Activated B cell treated with CpG ODN at 0.5 μM for 24 hours (primary cell): ENCODE data around the gene RHBDL3. TPM values are rescaled to one million over a fixed set of nuclear protein-coding genes. Genes with fewer than 3 reads are reported as not detected.

ENCODE experiments used
- ATAC-seq: fragments of 200-7000 bp; cut with Tn5 transposase; one replicate; pipeline ENCODE4 v1.10.0; 2021; ENCODE audit warnings: low read depth, mild to moderate bottlenecking, moderate library complexity
- CTCF ChIA-PET: fragments of 350-600 bp; sonication (Branson Sonifier 250); formaldehyde crosslinking; loops from one replicate; lab custom pipeline; 2021; ENCODE audit warnings: antibody characterized with exemption; lab: Charles Lee
- POLR2A ChIA-PET: fragments of 350-600 bp; sonication (Branson Sonifier 250); formaldehyde crosslinking; loops from one replicate; lab custom pipeline; 2021; ENCODE audit warnings: antibody characterized with exemption; lab: Charles Lee
- DNase-seq: peaks from one replicate; pipeline ENCODE4 v3.0.0; 2022
- H3K27ac Mint-ChIP-seq: one replicate; pipeline ENCODE4 v1.8.0; 2020; ENCODE audit warnings: mixed read lengths
- H3K27me3 Mint-ChIP-seq: one replicate; pipeline ENCODE4 v1.8.0; 2021; ENCODE audit warnings: mixed read lengths
- H3K36me3 Mint-ChIP-seq: one replicate; pipeline ENCODE4 v1.8.0; 2021; ENCODE audit warnings: low read depth, mixed read lengths
- H3K4me1 Mint-ChIP-seq: one replicate; pipeline ENCODE4 v1.8.0; 2021; ENCODE audit warnings: mixed read lengths
- H3K4me3 Mint-ChIP-seq: one replicate; pipeline ENCODE4 v1.8.0; 2020; ENCODE audit warnings: mild to moderate bottlenecking, mixed read lengths
- H3K9me3 Mint-ChIP-seq: one replicate; pipeline ENCODE4 v1.8.0; 2020; ENCODE audit warnings: mixed read lengths
- intact Hi-C: fragments of 100-400 bp; cut with micrococcal nuclease; formaldehyde crosslinking; loops from one replicate; pipeline ENCODE4 v1.15.1; 2024
- total RNA-seq: library from RNA; stranded (reverse); gene quantifications from 2 replicates; pipeline ENCODE4 v1.2.3, GENCODE V29; 2022
- TF ChIP-seq, protein P1 (sequence below): fragments of 200-600 bp; IDR thresholded peaks from one replicate; pipeline ENCODE4 v1.8.0; 2022; ENCODE audit warnings: antibody characterized with exemption, mild to moderate bottlenecking

Gene RHBDL3
- total RNA-seq, 1 donor from 2014 or later = 0.20 TPM

DNA sequence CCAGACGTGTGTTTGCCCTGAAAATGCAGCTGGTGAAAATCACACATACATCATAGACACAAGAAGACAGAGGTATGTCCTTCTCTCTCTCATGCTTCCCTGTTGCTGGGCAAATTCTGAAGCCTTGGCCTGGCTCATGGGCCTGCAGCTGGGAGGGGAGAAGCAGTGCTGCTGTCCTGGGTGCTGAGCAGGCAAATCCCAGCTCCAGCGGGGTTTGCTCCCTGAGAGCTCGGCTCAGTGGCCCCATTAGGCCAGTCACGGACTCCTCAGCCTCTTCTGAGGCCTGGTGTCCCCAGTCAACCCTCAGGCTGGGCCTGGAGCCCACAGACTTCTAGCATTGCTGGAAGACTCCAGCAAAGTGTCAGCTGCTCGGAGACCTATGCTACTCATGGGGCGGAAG lies 11.7 kb downstream of the RHBDL3 start:
- no peaks in the 10 kb centered on the region for H3K36me3 Mint-ChIP-seq
- POLR2A ChIA-PET = no interaction called here

DNA sequence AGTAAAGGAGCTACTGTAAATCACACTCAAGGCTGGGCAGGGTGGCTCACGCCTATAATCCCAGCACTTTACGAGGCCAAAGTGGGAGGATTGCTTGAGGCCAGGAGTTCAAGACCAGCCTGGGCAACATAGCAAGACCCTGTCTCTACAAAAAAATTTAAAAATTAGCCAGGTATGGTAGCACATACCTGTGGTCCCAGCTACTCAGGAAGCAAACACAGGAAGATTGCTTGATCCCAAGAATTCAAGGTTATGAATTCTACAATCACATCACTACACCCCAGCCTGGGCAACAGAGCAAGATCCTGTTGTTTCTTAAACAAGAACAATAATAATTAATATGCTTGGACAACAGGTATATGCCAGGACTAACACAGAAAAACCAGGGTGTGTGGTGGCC lies 13.2 kb downstream of the RHBDL3 start:
- Mint-ChIP-seq H3K9me3 (no peaks in the 10 kb centered on the region), H3K36me3 (no peaks in the 10 kb centered on the region), H3K27ac (no peak overlapping the region), H3K4me1 (peaks cover 14% of the 10 kb centered on the region), H3K27me3 (peaks cover 23% of the 10 kb centered on the region), H3K4me3 (no peak overlapping the region)
- CTCF ChIA-PET = no interaction called here
- intact Hi-C loops = no loop called here
- POLR2A ChIA-PET = interaction anchor here (0.5 kb wide), 1 partner anchor 825 kb away, joined by 3 read pairs; no protein-coding TSS in a partner anchor
- ATAC-seq = no peak
- DNase-seq = no peak
- TF ChIP-seq, protein P1, sequence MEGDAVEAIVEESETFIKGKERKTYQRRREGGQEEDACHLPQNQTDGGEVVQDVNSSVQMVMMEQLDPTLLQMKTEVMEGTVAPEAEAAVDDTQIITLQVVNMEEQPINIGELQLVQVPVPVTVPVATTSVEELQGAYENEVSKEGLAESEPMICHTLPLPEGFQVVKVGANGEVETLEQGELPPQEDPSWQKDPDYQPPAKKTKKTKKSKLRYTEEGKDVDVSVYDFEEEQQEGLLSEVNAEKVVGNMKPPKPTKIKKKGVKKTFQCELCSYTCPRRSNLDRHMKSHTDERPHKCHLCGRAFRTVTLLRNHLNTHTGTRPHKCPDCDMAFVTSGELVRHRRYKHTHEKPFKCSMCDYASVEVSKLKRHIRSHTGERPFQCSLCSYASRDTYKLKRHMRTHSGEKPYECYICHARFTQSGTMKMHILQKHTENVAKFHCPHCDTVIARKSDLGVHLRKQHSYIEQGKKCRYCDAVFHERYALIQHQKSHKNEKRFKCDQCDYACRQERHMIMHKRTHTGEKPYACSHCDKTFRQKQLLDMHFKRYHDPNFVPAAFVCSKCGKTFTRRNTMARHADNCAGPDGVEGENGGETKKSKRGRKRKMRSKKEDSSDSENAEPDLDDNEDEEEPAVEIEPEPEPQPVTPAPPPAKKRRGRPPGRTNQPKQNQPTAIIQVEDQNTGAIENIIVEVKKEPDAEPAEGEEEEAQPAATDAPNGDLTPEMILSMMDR = no peak

More for the DNA sequence above, 11.7 kb downstream of the RHBDL3 start:
- no peak overlapping the region for H3K27ac Mint-ChIP-seq
- no peaks in the 10 kb centered on the region for H3K9me3 Mint-ChIP-seq
- ATAC-seq = no peak
- TF ChIP-seq, protein P1 = no peak
- H3K4me1 Mint-ChIP-seq = peaks cover 10% of the 10 kb centered on the region
- H3K4me3 Mint-ChIP-seq = no peak overlapping the region
- DNase-seq = no peak
- peaks cover 27% of the 10 kb centered on the region for H3K27me3 Mint-ChIP-seq
- intact Hi-C loops = no loop called here
- CTCF ChIA-PET = no interaction called here

DNA sequence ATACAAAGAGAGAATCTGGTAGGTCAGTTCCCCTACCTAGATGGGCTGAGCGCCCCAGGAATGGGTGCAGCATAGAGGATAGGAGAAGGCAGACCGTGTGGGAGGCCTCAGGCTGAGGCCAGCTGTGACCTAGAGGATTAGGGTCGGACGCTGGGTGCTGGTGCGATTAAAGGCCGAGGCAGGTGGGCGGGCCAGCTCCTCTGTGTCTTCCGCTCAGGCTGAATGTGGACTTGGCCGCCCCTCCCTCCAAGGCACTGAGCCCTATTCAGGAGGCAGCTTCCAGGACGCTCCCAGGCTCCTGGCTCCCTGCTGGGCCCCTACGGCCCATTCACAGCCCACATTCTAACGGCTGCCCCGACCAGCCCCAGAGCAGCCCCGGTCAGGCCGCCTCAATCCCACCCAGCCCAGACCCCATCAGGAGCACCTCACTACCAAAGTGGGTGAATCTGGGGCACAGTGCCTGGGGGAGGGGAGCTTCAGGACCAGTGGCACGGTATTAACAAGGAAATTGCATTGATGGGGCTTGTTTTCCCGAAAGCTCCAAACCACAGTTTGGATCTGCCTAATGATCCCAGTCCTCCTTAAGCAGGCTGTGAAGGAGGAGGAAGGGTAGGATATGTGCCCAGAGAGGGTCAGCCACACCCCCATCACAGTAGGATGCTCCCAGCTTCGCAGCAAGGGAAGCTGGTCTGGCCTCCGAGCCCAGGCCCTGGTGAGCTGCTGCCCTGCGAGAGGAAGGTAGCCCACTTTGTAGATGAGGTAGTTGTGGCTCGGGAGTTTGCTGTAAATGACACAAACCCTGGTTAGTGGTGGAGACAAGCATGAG lies 14.5 kb downstream of the RHBDL3 start:
- peaks cover 17% of the 10 kb centered on the region for H3K4me1 Mint-ChIP-seq
- TF ChIP-seq, protein P1 = no peak
- H3K27me3 Mint-ChIP-seq = peaks cover 13% of the 10 kb centered on the region
- ChIA-PET POLR2A (no interaction called here), CTCF (no interaction called here)
- H3K27ac Mint-ChIP-seq = no peak overlapping the region
- intact Hi-C loops = no loop called here
- DNase-seq (no peak), ATAC-seq (no peak)
- H3K9me3 Mint-ChIP-seq = no peaks in the 10 kb centered on the region
- no peaks in the 10 kb centered on the region for H3K36me3 Mint-ChIP-seq
- no peak overlapping the region for H3K4me3 Mint-ChIP-seq

GRCh38 chr17:32281011-32281451 lies 15.4 kb downstream of the RHBDL3 start:
- no peak overlapping the region for H3K4me3 Mint-ChIP-seq
- peaks cover 13% of the 10 kb centered on the region for H3K4me1 Mint-ChIP-seq
- ChIA-PET CTCF (no interaction called here), POLR2A (interaction anchor here (1.1 kb wide), 1 partner anchor 11 kb away, joined by 6 read pairs; no protein-coding TSS in a partner anchor)
- H3K27ac Mint-ChIP-seq = no peak overlapping the region
- no peaks in the 10 kb centered on the region for H3K9me3 Mint-ChIP-seq
- peaks cover 19% of the 10 kb centered on the region for H3K27me3 Mint-ChIP-seq
- ATAC-seq (no peak), DNase-seq (no peak)
- TF ChIP-seq, protein P1 = no peak
- intact Hi-C loops = no loop called here
- no peaks in the 10 kb centered on the region for H3K36me3 Mint-ChIP-seq

GRCh38 chr17:32283745-32284201 lies 18.1 kb downstream of the RHBDL3 start:
- Mint-ChIP-seq H3K27me3 (peaks cover 27% of the 10 kb centered on the region), H3K27ac (no peak overlapping the region), H3K4me1 (peaks cover 9% of the 10 kb centered on the region), H3K9me3 (no peaks in the 10 kb centered on the region), H3K36me3 (no peaks in the 10 kb centered on the region), H3K4me3 (peak overlapping the region; percentile 13)
- CTCF ChIA-PET = no interaction called here
- TF ChIP-seq, protein P1 = no peak
- intact Hi-C loops = no loop called here
- POLR2A ChIA-PET = no interaction called here
- DNase-seq = no peak
- ATAC-seq = peak; percentile 85
